Activated T-cell treated with anti-CD3 and anti-CD28 coated beads, Interleukin-2, amount 50 U/mL, for 4 hours (primary cell): ENCODE data around the gene MYOM1. TPM values are rescaled to one million over a fixed set of nuclear protein-coding genes. Genes with fewer than 3 reads are reported as not detected.

Experiments
- ATAC-seq, 2 donors: fragments of 200-7000 bp; cut with Tn5 transposase; one replicate each; pipeline ENCODE4 v1.10.0; 2021
- DNase-seq: peaks from one replicate; pipeline ENCODE4 v3.0.0-alpha.2; 2020
- H3K27me3 Mint-ChIP-seq: one replicate; pipeline ENCODE4 v1.8.0; 2021; ENCODE audit warnings: low read depth, mixed read lengths
- H3K36me3 Mint-ChIP-seq: one replicate; pipeline ENCODE4 v1.8.0; 2022; ENCODE audit warnings: mixed read lengths; ENCODE audit not compliant: insufficient read depth
- H3K4me1 Mint-ChIP-seq: one replicate; pipeline ENCODE4 v1.8.0; 2021; ENCODE audit warnings: low read depth, mixed read lengths
- H3K4me3 Mint-ChIP-seq: one replicate; pipeline ENCODE4 v1.8.0; 2021; ENCODE audit warnings: mild to moderate bottlenecking, moderate library complexity, mixed read lengths
- H3K9me3 Mint-ChIP-seq: one replicate; pipeline ENCODE4 v1.8.0; 2021; ENCODE audit warnings: mixed read lengths
- total RNA-seq, 3 donors: library from RNA; stranded (reverse); gene quantifications; one replicate each; pipeline ENCODE4 v1.2.1, GENCODE V29; 2021

Gene MYOM1
- total RNA-seq, 3 donors from 2014 or later, result 0.16 to 0.42 (median 0.25) TPM

DNA sequence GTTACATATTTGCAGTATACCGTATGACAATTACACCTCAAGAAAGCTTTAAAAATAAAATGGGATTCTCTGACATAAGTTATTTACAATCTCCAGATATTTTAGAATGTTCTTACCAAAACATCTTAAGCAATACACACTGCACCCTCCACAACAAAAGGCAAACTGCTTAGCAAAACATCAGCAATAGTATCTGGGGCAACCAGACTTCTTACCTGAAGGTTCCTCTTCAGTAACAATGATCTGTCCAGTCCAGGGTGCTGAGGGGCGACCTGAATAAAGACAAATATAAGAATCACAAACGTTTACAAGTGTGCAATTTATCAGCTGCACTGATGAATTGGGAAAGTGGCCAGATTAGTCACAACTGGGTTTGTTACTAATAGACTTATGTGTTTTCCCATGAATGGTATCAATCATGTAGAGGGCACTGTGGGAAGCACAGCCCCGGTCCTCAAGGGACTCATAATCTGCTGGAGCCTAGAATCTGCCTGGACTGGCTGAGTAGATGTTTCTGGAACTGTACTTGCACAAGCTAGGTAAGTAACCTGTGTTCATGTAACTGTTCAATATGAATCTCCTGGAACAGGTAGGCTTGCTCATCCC is 70.7 kb downstream of the MYOM1 start:
- DNase-seq (no peak), ATAC-seq (no peak)
- Mint-ChIP-seq H3K36me3 (no peaks in the 10 kb centered on the region), H3K9me3 (no peaks in the 10 kb centered on the region), H3K27me3 (no peaks in the 10 kb centered on the region), H3K4me3 (no peak overlapping the region), H3K4me1 (peaks cover 2% of the 10 kb centered on the region)

- ATAC-seq, result no peak
- peaks cover under 1% of the 10 kb centered on the region for H3K36me3 Mint-ChIP-seq
- H3K4me3 Mint-ChIP-seq, result no peak overlapping the region
- peaks cover 2% of the 10 kb centered on the region for H3K4me1 Mint-ChIP-seq
- peaks cover 4% of the 10 kb centered on the region for H3K9me3 Mint-ChIP-seq
- H3K27me3 Mint-ChIP-seq, result no peaks in the 10 kb centered on the region
- DNase-seq, result no peak
Measured at GRCh38 chr18:3147935-3148554, 71.7 kb downstream of the MYOM1 start.

- Mint-ChIP-seq H3K4me1 (no peaks in the 10 kb centered on the region), H3K9me3 (peaks cover 10% of the 10 kb centered on the region), H3K4me3 (no peak overlapping the region), H3K27me3 (no peaks in the 10 kb centered on the region), H3K36me3 (peaks cover 13% of the 10 kb centered on the region)
- DNase-seq (no peak), ATAC-seq (no peak)
Measured at GRCh38 chr18:3140986-3141639, 78.7 kb downstream of the MYOM1 start.

DNA sequence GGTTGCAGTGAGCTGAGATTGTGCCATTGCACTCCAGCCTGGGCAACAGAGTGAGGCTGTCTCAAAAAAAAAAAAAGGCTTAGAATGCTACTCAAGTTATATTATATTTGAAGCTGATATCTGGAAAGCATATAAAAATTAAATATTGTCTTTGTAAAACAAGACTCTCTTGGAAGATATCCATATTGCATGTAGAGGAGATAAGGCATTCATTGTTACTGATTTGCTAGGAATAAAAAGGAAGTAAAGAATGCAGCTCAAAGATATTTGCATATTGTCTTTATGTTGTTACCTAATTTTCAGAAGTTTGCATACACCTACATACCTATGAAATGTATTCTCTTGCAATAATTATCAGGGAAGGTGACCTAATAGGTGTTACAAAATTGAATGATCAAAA is 79.4 kb downstream of the MYOM1 start:
- Mint-ChIP-seq H3K4me1 (no peaks in the 10 kb centered on the region), H3K36me3 (peaks cover 13% of the 10 kb centered on the region), H3K27me3 (no peaks in the 10 kb centered on the region), H3K4me3 (no peak overlapping the region), H3K9me3 (peaks cover 10% of the 10 kb centered on the region)
- ATAC-seq (no peak), DNase-seq (no peak)

DNA sequence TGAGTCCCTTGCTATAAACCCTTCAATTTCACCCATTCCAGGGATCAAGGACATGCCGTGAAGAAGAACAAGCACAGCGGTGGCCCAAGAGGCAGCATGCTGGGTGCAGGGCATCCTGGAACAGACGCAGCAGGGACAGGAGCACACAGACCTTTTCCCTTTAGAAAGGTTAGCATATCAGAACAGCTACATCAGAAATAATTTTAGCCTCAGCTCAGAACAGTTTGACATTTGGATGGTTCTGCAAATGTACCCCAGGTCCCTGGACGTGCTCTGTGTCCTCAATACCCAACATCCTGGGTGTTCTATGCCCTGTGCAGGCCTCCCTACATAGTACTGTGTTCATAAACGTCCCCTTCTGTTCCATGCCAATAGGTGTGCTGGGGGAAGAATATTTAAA is 80.4 kb downstream of the MYOM1 start:
- ATAC-seq (no peak), DNase-seq (no peak)
- Mint-ChIP-seq H3K27me3 (no peaks in the 10 kb centered on the region), H3K4me3 (no peak overlapping the region), H3K36me3 (peaks cover 13% of the 10 kb centered on the region), H3K4me1 (no peaks in the 10 kb centered on the region), H3K9me3 (peaks cover 10% of the 10 kb centered on the region)

GRCh38 chr18:3138274-3138975 is 81.3 kb downstream of the MYOM1 start:
- Mint-ChIP-seq H3K27me3 (no peaks in the 10 kb centered on the region), H3K4me3 (no peak overlapping the region), H3K9me3 (peaks cover 10% of the 10 kb centered on the region), H3K4me1 (no peaks in the 10 kb centered on the region), H3K36me3 (peaks cover 13% of the 10 kb centered on the region)
- DNase-seq (no peak), ATAC-seq (no peak)

DNA sequence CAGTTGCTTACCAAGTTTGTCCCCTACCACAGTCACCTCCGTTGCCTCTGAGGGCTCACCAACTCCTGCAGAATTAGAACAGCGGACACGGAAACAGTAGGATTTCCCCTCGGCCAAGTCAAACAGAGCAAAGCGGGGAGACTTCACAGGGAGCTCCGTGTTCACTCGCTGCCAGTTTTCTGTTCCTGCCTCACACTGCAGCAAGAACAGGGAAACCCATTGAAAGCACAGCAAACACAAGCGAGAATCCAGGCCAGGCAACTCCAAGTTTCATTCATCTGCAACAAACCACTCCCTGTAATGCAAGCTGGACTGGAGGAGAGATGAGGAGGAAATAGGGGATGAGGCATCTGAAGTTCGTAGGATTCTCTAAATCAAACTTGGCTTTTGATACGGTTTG is 84.2 kb downstream of the MYOM1 start:
- Mint-ChIP-seq H3K4me1 (no peaks in the 10 kb centered on the region), H3K36me3 (peaks cover 1% of the 10 kb centered on the region), H3K9me3 (no peaks in the 10 kb centered on the region), H3K4me3 (no peak overlapping the region), H3K27me3 (no peaks in the 10 kb centered on the region)
- no peak for ATAC-seq
- DNase-seq, result no peak

- Mint-ChIP-seq H3K4me1 (peaks cover 10% of the 10 kb centered on the region), H3K27me3 (no peaks in the 10 kb centered on the region), H3K9me3 (no peaks in the 10 kb centered on the region), H3K36me3 (no peaks in the 10 kb centered on the region), H3K4me3 (no peak overlapping the region)
- DNase-seq (no peak), ATAC-seq (no peak)
Measured at GRCh38 chr18:3132700-3133099, 87.1 kb downstream of the MYOM1 start.

DNA sequence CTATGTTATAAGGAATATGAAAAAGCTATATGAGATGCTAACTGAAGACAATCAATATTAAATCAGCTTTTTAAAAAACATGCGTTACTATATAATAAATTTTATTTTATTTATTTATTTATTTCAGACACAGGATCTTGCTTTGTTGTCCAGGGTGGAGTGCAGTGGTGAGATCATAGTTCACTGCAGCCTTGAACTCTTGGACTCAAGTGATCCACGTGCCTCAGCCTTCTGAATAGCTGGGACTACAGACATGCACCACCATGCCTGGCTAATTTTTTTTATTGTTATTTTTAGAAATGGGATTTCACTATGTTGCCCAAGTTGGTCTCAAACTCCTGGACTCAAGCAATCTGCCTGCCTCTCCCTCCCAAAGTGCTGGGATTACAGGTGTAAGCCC is 89.4 kb downstream of the MYOM1 start:
- DNase-seq (no peak), ATAC-seq (no peak)
- Mint-ChIP-seq H3K27me3 (no peaks in the 10 kb centered on the region), H3K36me3 (peaks cover 4% of the 10 kb centered on the region), H3K9me3 (no peaks in the 10 kb centered on the region), H3K4me3 (no peak overlapping the region), H3K4me1 (peaks cover 10% of the 10 kb centered on the region)

DNA sequence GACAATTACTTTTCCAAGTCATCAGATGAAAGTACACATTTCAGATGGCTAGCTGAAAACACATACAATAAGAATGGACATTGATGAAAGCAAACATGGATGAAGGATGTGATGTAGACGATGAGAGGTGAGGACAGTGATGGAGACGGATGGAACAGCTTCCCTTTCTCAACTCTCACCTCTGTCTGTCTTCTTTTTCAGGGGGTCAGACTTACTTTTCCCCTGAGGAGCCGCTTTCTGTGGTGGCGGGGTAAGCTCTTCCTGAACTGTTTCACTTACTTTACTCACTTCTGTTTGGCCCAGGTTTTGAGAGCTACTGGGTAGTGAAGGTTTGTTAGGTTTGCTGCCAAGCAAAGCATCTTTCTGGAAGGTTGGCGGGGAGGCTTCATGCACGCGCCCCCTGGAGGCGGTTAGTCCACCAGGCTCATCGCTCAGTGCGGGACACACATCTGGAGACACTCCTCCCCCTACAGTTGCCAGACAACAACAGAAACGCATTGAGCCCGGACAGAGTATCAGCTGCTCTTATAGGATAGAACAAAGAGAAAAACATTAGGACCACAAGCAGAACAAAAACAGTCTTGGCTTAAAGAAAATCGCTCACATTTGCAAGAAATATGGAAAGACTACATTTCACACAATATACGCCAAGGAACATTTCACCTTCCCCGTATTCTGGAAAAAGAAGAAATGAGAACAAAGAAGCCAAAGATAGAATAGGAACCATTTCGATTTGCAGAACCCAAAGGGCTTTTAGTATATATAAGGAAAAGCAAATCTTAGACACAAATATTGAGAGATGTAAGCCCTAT is 90.5 kb downstream of the MYOM1 start:
- Mint-ChIP-seq H3K4me1 (peaks cover 10% of the 10 kb centered on the region), H3K4me3 (no peak overlapping the region), H3K27me3 (no peaks in the 10 kb centered on the region), H3K9me3 (peaks cover 6% of the 10 kb centered on the region), H3K36me3 (peaks cover 12% of the 10 kb centered on the region)
- peak; percentile 96 to 98 for ATAC-seq
- DNase-seq, result peak; percentile 76

DNA sequence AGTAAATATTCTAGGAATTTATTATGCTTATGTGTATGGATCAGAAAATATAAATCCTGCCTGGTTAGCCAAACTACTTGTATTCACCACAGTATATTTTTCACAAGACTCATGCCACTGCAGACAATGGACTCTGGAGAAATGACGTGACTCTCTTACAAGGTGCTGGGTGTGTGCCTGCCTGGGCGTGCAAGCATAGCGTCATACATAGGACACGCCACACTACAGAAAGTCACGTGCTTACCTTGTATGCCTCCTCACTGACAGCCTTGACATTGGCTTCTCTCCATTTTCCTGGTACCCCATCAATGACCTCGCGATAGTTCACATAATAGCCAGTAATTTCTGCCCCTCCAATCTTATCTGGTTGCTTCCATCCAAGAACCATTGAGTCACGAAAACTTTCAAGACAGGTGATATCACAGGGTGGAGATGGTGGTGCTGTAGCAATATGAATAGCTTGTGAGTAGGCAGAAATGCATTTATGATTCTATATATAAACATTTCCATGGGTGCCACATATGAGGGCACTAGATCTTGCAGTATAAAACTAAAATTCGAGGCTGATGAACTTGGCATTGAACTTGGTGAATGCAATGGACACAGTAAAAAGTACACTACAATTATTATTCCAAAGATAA is 93.2 kb downstream of the MYOM1 start:
- DNase-seq (no peak), ATAC-seq (no peak)
- Mint-ChIP-seq H3K27me3 (no peaks in the 10 kb centered on the region), H3K36me3 (peaks cover 12% of the 10 kb centered on the region), H3K4me3 (no peak overlapping the region), H3K9me3 (peaks cover 6% of the 10 kb centered on the region), H3K4me1 (peaks cover 10% of the 10 kb centered on the region)

GRCh38 chr18:3124822-3125221 is 94.9 kb downstream of the MYOM1 start:
- DNase-seq (no peak), ATAC-seq (no peak)
- H3K4me1 Mint-ChIP-seq, result peaks cover 10% of the 10 kb centered on the region
- peaks cover 12% of the 10 kb centered on the region for H3K36me3 Mint-ChIP-seq
- no peak overlapping the region for H3K4me3 Mint-ChIP-seq
- no peaks in the 10 kb centered on the region for H3K27me3 Mint-ChIP-seq
- peaks cover 6% of the 10 kb centered on the region for H3K9me3 Mint-ChIP-seq

DNA sequence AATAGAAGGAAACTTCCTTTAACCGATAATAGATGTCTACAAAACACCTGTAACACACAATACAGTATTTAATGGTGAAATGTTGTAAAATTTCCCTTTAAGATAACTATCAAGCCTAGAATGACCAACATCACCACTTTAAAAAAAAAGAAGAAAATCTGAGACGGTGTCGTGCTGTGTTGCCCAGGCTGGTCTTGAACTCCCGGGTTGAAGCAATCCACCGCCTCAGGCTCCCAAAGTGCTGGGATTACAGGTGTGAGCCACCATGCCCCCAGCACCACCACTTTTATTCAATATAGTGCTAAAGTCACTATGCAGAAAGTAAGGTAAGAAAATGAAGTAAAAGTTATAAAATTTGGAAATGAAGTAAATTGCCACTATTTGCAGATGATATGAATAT is 96.9 kb downstream of the MYOM1 start:
- Mint-ChIP-seq H3K9me3 (peaks cover 6% of the 10 kb centered on the region), H3K4me3 (no peak overlapping the region), H3K36me3 (peaks cover 15% of the 10 kb centered on the region), H3K4me1 (no peaks in the 10 kb centered on the region), H3K27me3 (no peaks in the 10 kb centered on the region)
- ATAC-seq, result no peak
- no peak for DNase-seq

- Mint-ChIP-seq H3K4me3 (no peak overlapping the region), H3K4me1 (no peaks in the 10 kb centered on the region), H3K9me3 (peaks cover 6% of the 10 kb centered on the region), H3K36me3 (peaks cover 11% of the 10 kb centered on the region), H3K27me3 (no peaks in the 10 kb centered on the region)
- DNase-seq, result no peak
- ATAC-seq, result no peak
Measured at GRCh38 chr18:3121259-3121658, 98.5 kb downstream of the MYOM1 start.
